HG03139 (cell line): Measurements from ENCODE around the gene SLC27A1.
A peak's percentile ranks its signal among the peaks of the same experiment; 100 is the strongest.
"Not testable (repeated sequence)": the region's sequence is repeated elsewhere in the genome, so short reads cannot be mapped to it uniquely, and the experiment has no call there.

ENCODE experiments used
- ATAC-seq: cut with Tn5 transposase; IDR thresholded peaks from one replicate; pipeline ENCODE4 v1.9.1; 2021; ENCODE audit not compliant: unreplicated experiment

SLC27A1 gene

DNA sequence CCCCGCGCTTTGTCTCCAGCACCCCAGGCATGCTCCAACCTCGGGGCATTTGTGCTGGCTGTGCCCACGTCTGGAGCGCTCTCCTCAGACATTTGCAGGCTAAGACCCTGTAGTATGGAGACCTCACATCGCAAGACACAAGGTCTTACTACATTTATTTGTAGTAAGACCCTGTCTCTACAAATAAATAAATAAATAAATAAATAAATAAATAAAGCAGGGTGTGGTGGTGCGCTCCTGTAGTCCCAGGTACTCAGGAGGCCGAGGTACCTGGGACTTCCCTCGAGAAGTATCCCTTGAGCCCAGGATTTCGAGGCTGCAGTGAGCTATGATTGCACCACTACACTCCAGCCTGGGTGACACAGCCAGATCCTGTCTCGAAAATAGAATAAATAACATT lies 14.2 kb upstream of the SLC27A1 start:
- ATAC-seq: no peak

- no peak for ATAC-seq
These were observed 12.7 kb upstream of the SLC27A1 start for GRCh38 chr19:17457616-17458015.

- ATAC-seq: no peak
These were observed 11.4 kb upstream of the SLC27A1 start for GRCh38 chr19:17458970-17459369.

DNA sequence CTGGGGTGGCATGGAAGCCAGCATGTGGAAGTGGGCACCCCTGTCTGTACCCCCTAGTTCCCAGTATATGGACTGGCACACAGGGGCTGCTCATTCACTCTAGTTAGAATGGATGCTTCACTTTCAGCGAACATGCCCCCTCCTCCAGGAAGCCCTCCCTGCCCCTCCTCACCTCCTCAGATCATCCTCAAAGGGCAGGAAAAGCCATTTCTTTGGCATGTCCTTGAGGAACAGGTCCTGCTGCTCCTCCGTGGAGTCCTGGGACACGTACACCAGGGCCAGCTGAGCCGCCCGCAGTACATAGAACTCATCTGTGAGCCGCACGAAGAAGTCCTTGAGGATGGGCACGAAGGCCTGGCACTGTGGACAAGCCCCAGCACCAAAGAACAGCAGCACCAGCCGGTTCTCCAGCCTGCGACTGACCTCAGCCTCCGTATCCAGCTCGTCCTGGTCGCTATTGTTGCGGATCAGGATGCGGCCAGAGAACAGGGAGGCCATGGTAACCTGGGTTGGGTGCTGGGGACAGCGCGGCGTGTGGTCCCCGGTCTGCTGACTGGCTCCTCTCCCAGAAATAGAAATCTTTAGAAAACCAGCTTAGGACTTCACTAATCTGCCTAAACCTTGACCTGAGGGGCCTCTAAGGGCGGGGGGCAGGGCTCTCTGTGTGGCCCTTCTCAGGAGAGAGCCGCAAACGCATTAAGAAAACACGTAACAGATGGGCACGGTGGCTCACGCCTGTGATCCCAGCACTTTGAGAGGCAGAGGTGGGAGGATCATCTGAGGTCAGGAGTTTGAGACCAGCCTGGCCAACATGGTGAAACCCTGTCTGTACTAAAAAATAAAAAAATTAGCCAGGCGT lies 9.7 kb upstream of the SLC27A1 start, which contains the start of gene NXNL1:
TSS of gene NXNL1 (minus strand) at position 555 of the 859 bp plus-strand sequence. CDS start at position 498, 57 bp downstream.
- no peak for ATAC-seq

DNA sequence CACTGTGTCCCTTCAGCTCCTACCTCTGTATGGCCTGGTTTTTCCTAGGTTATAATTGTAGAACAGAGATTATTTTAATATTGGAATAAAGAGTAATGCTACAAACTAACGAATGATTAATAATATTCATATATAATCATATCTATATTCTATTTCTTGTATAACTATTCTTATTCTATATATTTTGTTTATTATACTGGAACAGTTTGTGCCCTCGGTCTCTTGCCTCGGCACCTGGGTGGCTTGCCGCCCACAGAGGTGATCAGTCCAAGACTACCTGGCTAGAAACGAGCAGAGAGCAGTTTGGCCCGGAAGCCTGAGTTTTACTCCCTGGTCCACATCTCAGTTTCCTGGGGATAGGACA lies 3.9 kb upstream of the SLC27A1 start:
- no peak for ATAC-seq

DNA sequence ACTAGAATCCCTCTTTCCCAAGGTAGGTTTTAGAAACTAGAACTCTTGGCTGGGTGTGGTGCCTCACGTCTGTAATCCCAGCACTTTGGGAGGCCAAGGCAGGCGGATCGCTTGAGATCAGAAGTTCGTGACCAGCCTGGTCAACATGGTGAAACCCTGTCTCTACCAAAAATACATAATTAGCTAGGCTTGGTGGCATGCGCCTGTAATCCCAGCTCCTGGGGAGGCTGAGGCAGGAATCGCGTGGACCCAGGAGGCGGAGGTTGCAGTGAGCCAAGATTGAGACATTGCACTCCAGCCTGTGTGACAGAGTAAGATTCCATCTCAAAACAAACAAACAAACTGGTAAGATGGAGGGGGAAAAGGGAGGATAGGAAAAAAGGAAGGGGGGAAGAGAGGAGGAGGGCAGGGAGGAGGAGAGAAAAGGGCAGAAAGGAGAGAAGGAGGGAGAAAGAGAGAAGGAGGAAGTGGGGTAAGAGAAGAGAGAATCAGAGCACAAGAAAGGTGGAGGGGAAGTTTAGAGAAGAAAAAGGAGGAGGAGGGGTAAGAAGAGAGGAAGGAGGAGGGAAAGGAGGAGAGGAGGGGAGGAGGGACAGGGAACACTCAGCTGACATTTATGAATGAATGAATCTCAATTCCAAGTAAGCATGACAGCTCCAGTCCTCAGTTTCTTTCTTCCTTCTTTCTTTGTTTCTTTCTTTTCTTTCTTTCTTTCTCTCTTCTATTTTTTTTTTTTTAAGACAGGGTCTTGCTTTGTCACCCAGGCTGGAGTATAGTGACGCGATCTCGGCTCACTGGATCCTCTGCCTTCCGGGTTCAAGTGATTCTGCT lies 2.6 kb upstream of the SLC27A1 start:
- no peak for ATAC-seq

DNA sequence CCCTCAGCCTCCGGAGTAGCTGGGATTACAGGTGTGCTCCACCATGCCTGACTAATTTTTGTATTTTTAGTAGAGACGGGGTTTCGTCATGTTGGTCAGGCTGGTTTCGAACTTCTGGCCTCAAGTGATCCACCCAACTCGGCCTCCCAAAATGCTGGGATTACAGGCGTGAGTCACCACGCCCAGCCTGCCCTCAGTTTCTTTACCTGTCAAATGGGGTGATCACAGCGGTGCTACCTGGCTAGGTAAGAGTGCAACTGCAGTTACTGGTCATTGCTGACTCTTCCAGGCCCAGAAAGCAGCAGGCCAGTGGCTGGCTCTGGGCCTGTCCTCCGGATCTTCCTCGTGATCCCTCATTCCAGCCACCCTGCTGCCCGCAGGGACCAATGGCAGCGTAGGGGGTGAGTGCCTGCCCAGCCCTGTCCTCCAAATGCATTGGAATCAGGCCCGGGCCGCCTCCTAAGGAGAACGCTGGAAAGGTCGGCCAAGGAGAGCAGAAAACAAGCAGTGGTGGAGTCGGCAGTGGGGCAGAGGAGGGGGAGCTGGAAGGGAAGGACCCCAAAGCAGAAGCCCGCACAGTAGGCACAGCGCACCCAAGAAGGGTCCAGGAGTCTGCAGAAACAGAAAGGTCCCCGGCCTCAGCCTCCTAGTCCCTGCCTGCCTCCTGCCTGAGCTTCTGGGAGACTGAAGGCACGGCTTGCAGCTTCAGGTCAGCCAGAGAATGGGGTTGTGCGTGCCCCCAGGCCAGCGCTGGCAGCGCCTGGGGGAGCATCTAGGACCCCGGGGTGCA lies 1.8 kb upstream of the SLC27A1 start:
- no peak for ATAC-seq

- no peak for ATAC-seq
These were observed 1.2 kb upstream of the SLC27A1 start for GRCh38 chr19:17469092-17469480.

- peak; percentile 48 for ATAC-seq
These were observed 750 bp upstream of the SLC27A1 start for GRCh38 chr19:17469481-17470067.

GRCh38 chr19:17471410-17472125 lies 1.2 kb downstream of the SLC27A1 start:
- ATAC-seq: no peak

DNA sequence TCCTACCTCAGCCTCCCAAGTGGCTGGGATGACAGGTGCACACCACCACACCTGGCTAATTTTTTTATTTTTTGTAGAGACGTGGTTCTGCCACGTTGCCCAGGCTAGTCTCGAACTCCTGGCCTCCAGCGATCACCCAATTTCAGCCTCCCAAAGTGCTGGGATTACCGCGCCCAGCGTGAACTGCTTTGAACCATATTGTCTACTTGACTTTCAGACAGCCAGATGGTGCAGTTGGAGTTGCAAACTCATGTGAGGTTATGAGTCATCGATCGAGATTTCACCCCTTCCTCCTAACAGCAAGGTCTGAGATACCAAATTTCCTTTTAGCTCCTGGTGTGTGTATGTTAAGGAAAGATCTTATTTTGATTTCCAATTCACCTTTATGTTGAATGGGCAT lies 2.7 kb downstream of the SLC27A1 start:
- no peak for ATAC-seq

DNA sequence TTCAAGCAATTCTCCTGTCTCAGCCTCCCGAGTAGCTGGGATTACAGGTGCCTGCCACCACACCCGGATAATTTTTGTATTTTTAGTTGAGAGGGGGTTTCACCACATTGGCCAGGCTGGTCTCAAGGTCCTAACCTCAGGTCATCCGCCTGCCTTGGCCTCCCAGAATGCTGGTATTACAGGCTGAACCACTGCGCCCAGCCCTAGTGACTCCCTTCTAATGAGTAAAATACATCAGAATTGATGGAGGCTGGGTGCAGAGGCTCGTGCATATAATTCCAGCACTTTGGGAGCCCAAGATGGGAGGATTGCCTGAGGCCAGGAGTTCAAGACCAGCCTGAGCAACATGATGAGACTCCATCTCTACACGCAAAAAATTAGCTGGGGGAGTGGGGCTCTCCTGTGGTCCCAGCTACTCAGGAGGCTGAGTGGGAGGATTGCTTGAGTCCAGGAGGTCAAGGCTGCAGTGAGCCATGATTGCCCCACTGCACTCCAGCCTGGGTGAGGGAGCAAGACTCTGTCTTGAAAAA lies 4.8 kb downstream of the SLC27A1 start:
- not testable (repeated sequence) for ATAC-seq

DNA sequence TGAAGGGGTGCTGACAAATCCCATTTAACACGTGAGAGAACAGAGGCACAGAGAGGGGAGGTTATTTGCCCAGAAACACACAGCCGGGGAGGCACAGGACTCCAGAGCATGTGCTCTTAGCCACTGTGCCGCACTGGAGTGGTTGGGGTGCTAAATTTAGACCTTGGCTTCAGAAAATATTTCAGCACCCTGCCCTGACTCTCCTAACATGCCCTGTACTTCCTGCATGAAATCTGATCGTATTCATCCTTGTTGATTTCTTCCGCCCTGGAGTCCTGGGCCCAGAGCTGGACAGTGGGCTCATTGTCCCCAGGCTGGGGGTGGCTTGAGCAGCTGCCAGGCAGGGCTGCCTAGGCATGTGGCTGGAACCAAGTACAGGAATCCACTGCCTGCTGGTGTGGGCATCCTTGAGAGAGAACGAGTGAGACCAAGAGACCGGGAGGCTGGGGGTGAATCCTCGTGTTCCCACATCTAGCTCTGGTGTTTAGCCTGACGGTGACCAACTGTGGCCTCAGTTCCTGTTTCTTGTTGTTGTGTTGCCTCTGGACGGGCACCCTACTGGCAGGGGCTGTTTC lies 5.3 kb downstream of the SLC27A1 start:
- ATAC-seq: no peak

- ATAC-seq: no peak
These were observed 9.0 kb downstream of the SLC27A1 start for GRCh38 chr19:17479325-17479791.

DNA sequence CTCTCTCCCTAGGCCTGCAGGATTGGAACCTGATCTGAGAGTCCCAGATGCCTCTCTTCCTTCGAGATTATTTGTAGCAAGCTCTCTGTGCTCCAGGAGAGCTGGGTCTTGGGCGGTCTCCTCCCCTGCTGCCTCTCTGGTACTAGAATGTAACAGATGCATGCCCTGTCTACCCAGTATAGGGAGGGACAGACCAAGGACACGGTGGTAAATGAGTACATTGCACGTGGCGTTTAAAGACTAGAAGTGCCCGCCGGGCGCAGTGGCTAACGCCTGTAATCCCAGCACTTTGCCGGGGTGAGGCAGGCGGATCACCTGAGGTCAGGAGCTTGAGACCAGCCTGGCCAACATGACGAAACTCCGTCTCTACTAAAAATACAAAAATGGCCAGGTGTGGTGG lies 11.7 kb downstream of the SLC27A1 start:
- ATAC-seq: no peak

GRCh38 chr19:17482877-17483604 lies 12.7 kb downstream of the SLC27A1 start:
- ATAC-seq: no peak

DNA sequence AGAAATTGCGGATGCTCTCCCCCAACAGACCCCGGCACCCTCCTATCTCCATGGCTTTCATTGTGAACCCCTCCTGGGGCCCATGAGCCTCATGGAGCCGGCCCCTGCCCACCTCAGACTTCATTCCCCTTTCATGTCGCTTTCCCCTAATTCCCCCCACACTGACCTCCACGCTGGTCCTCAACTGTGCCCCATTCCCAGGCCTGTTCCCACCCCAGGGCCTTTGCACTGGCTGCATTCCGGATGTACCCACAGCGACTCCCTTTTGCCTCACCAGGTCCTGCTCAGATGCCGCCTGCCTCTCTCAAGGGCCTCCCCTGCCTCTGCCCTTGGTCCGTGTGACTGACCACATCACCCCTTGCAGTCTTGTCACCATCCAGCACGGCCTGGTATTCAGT lies 13.3 kb downstream of the SLC27A1 start:
- ATAC-seq: no peak

GRCh38 chr19:17484520-17485185 lies 14.3 kb downstream of the SLC27A1 start:
- ATAC-seq: no peak
